ENCODE measurements around the gene CCDC154. TPM values are rescaled to one million over a fixed set of nuclear protein-coding genes. Genes with fewer than 3 reads are reported as not detected.

Gene CCDC154
- total RNA-seq, 6 donors from 2014 or later = 0.30 to 5.4 (median 2.9) TPM; not detected in 1

- peak; percentile 67 to 94 for DNase-seq
- 15 to 17% methylated on average over 6 to 16 of the region's 85 CpGs for WGBS, 2 donors
Observed at GRCh38 chr16:1413684-1414531, 30.4 kb downstream of the CCDC154 start.

DNA sequence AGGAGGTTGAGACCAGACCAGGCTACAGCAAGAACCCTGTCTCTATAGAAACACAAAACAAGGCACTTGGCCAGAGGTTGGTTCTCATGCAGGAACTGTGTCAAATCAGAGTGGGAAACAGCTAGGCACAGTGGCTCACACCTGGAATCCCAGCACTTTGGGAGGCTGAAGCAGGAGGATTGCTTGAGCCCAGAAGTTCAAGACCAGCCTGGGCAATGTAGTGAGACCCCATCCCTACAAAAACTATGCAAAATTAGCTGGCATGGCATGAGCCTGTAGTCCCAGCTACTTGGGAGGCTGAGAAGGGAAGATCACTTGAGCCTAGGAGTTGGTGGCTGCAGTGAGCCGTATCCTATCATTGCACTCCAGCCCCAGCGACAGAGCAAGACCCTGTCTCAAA is 31.5 kb downstream of the CCDC154 start:
- 93 to 100% methylated on average over 1 to 2 of the region's 2 CpGs for WGBS, 2 donors
- H3K9me3 ChIP-seq = no peaks in the 10 kb centered on the region
- peak overlapping the region in 1 of 4 donors; percentile 99 for H3K4me3 ChIP-seq
- H3K27ac ChIP-seq = no peak overlapping the region
- peaks cover 20 to 43% (median 22%) of the 10 kb centered on the region in 4 donors for H3K4me1 ChIP-seq
- TF ChIP-seq POLR2AphosphoS5 (IDR thresholded peaks at IDR 0.05) = no peak
- TF ChIP-seq CTCF (IDR thresholded peaks at IDR 0.05) = no peak
- no peak for TF ChIP-seq EP300 (IDR thresholded peaks at IDR 0.05)
- no peak for TF ChIP-seq POLR2A (IDR thresholded peaks at IDR 0.05)
- no peaks in the 10 kb centered on the region for H3K27me3 ChIP-seq
- H3K36me3 ChIP-seq = peaks cover 0 to 19% (median 7%) of the 10 kb centered on the region in 4 donors
- ATAC-seq (ENCODE audit: low FRiP score in 2 of 2) (no peak), DNase-seq (no peak)

More at GRCh38 chr16:1413684-1414531, 30.4 kb downstream of the CCDC154 start:
- no peaks in the 10 kb centered on the region for H3K27me3 ChIP-seq
- peak overlapping the region; percentile 89 to 95 (median 92) for H3K27ac ChIP-seq
- ATAC-seq (ENCODE audit: low FRiP score in 2 of 2) = peak; percentile 70 to 76
- peak overlapping the region; percentile 94 to 99 (median 96) for H3K4me3 ChIP-seq
- H3K9me3 ChIP-seq = no peaks in the 10 kb centered on the region
- peaks cover 0 to 22% (median 10%) of the 10 kb centered on the region in 4 donors for H3K36me3 ChIP-seq
- TF ChIP-seq POLR2A (IDR thresholded peaks at IDR 0.05) = no peak
- TF ChIP-seq CTCF (IDR thresholded peaks at IDR 0.05) = peak; percentile 53 to 74 (median 66)
- TF ChIP-seq EP300 (IDR thresholded peaks at IDR 0.05) = no peak
- TF ChIP-seq POLR2AphosphoS5 (IDR thresholded peaks at IDR 0.05) = peak in 1 of 2 donors; percentile 6
- peaks cover 10 to 43% (median 16%) of the 10 kb centered on the region in 4 donors for H3K4me1 ChIP-seq

GRCh38 chr16:1408171-1408837 is 36.1 kb downstream of the CCDC154 start:
- ATAC-seq (ENCODE audit: low FRiP score in 2 of 2) (peak; percentile 95 to 97), DNase-seq (peak; percentile 91 to 100)
- Histone ChIP-seq H3K4me1 (peaks cover 14 to 27% (median 17%) of the 10 kb centered on the region in 4 donors), H3K9me3 (no peaks in the 10 kb centered on the region), H3K27me3 (no peaks in the 10 kb centered on the region), H3K4me3 (peak overlapping the region in 3 of 4 donors; percentile 40 to 49 (median 42)), H3K27ac (peak overlapping the region in 2 of 4 donors; percentile 13 to 61), H3K36me3 (peaks cover 0 to 45% (median 16%) of the 10 kb centered on the region in 4 donors)
- 7 to 8% methylated on average over 30 to 38 of the region's 42 CpGs for WGBS, 2 donors
- TF ChIP-seq POLR2A (IDR thresholded peaks at IDR 0.05) = no peak
- no peak for TF ChIP-seq CTCF (IDR thresholded peaks at IDR 0.05)
- TF ChIP-seq POLR2AphosphoS5 (IDR thresholded peaks at IDR 0.05) = peak in 1 of 2 donors; percentile 63
- no peak for TF ChIP-seq EP300 (IDR thresholded peaks at IDR 0.05)

- Histone ChIP-seq H3K36me3 (peaks cover 0 to 50% (median 21%) of the 10 kb centered on the region in 4 donors), H3K27me3 (no peaks in the 10 kb centered on the region), H3K4me3 (peak overlapping the region in 3 of 4 donors; percentile 40 to 49 (median 42)), H3K9me3 (no peaks in the 10 kb centered on the region), H3K4me1 (peaks cover 13 to 22% (median 14%) of the 10 kb centered on the region in 4 donors), H3K27ac (peak overlapping the region in 1 of 4 donors; percentile 61)
- ATAC-seq (ENCODE audit: low FRiP score in 2 of 2) (peak; percentile 2 to 9), DNase-seq (no peak)
- TF ChIP-seq POLR2A (IDR thresholded peaks at IDR 0.05) = no peak
- WGBS, 2 donors = 39 to 52% methylated on average over 9 to 10 of the region's 11 CpGs
Observed at GRCh38 chr16:1407753-1408152, 36.6 kb downstream of the CCDC154 start.

GRCh38 chr16:1403733-1404132 is 40.6 kb downstream of the CCDC154 start:
- H3K27ac ChIP-seq = no peak overlapping the region
- no peaks in the 10 kb centered on the region for H3K9me3 ChIP-seq
- TF ChIP-seq POLR2A (IDR thresholded peaks at IDR 0.05) (no peak), EP300 (IDR thresholded peaks at IDR 0.05) (no peak), CTCF (IDR thresholded peaks at IDR 0.05) (no peak), POLR2AphosphoS5 (IDR thresholded peaks at IDR 0.05) (no peak)
- H3K4me3 ChIP-seq = no peak overlapping the region
- H3K27me3 ChIP-seq = no peaks in the 10 kb centered on the region
- 89 to 95% methylated on average over 14 of the region's 14 CpGs for WGBS, 2 donors
- no peak for DNase-seq
- peaks cover 10 to 12% (median 12%) of the 10 kb centered on the region in 4 donors for H3K4me1 ChIP-seq
- H3K36me3 ChIP-seq = peaks cover 30 to 68% (median 49%) of the 10 kb centered on the region in 4 donors
- ATAC-seq (ENCODE audit: low FRiP score in 2 of 2) = no peak
